Measurements from ENCODE around the gene SYTL5. TPM values are rescaled to one million over a fixed set of nuclear protein-coding genes. Genes with fewer than 3 reads are reported as not detected.

SYTL5 gene
- not detected for total RNA-seq (ENCODE audit: unreplicated experiment)
- long read RNA-seq = 0 reads

DNA sequence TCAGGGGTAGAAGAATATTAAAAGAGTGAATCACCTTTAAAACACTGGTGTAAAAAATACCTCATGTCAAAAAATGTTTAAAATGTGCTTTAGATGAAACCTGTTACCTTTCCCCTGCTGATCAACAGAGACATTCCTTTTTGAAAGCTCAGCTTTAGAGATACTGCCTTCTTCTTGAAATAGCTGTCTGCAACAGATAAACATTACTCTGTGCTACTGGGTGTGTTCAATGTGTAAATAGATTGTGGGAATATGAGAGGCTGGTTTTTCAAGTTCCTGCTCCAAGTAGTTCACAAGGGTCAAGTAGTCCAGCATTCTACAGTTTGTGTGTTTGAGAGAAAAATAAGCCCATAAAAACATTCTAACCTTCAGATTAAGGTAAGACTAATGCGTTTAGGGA, at the start of gene SYTL5:
TSS of gene SYTL5 (plus strand) at position 263 of the 400 bp plus-strand sequence. CDS start 27,337 bp downstream, outside the sequence.
- H3K27me3 Mint-ChIP-seq (ENCODE audit: unreplicated experiment) = no peaks in the 10 kb centered on the region
- peaks cover 1% of the 10 kb centered on the region for H3K9me3 Mint-ChIP-seq (ENCODE audit: unreplicated experiment)
- no peak within 1 kb of the TSS for H3K4me3 Mint-ChIP-seq (ENCODE audit: unreplicated experiment)
- H3K27ac Mint-ChIP-seq (ENCODE audit: unreplicated experiment) = no peak within 1 kb of the TSS
- TF ChIP-seq, protein P1, sequence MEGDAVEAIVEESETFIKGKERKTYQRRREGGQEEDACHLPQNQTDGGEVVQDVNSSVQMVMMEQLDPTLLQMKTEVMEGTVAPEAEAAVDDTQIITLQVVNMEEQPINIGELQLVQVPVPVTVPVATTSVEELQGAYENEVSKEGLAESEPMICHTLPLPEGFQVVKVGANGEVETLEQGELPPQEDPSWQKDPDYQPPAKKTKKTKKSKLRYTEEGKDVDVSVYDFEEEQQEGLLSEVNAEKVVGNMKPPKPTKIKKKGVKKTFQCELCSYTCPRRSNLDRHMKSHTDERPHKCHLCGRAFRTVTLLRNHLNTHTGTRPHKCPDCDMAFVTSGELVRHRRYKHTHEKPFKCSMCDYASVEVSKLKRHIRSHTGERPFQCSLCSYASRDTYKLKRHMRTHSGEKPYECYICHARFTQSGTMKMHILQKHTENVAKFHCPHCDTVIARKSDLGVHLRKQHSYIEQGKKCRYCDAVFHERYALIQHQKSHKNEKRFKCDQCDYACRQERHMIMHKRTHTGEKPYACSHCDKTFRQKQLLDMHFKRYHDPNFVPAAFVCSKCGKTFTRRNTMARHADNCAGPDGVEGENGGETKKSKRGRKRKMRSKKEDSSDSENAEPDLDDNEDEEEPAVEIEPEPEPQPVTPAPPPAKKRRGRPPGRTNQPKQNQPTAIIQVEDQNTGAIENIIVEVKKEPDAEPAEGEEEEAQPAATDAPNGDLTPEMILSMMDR (IDR thresholded peaks at IDR 0.05; ENCODE audit: partially characterized antibody, unreplicated experiment) = no peak
- H3K4me1 Mint-ChIP-seq (ENCODE audit: low read depth, unreplicated experiment) = no peaks in the 10 kb centered on the region
- no peaks in the 10 kb centered on the region for H3K36me3 Mint-ChIP-seq (ENCODE audit: unreplicated experiment)
- no peak for DNase-seq

DNA sequence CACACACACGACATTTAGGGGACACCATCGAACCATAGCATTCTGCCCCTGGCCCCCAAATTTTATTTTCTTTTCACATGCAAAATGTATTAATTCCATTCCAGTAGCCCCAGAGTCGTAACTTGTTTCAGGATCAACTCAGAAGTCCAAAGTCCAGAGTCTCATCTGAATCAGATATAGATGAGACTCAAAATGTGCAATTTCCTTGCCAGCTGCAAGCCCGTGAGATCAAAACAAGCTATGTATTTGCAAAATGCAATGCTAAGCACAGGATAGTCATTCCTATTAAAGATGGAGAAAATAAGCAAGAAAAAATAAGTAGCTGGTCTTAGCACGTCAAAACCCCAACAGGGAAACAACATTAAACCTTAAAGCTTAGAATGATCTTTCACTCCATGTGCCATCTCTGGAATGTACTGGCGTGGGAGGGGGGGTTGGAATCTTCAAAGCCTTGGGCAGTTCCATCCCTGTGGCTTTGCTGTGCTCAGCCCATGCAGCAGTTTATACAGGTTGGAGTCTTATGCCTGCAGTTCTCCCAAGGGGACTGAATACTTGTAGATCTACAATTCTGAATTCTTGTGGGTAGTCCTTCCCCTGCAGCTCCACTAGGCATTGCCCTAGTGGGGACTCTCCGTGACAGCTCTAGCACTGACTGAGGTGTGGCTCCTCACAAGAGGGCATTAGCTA, 47.7 kb upstream of the SYTL5 start:
- no peak for DNase-seq
- H3K36me3 Mint-ChIP-seq (ENCODE audit: unreplicated experiment) = no peaks in the 10 kb centered on the region
- H3K4me1 Mint-ChIP-seq (ENCODE audit: low read depth, unreplicated experiment) = no peaks in the 10 kb centered on the region
- no peak overlapping the region for H3K4me3 Mint-ChIP-seq (ENCODE audit: unreplicated experiment)
- no peak overlapping the region for H3K27ac Mint-ChIP-seq (ENCODE audit: unreplicated experiment)
- no peaks in the 10 kb centered on the region for H3K9me3 Mint-ChIP-seq (ENCODE audit: unreplicated experiment)
- H3K27me3 Mint-ChIP-seq (ENCODE audit: unreplicated experiment) = peaks cover 3% of the 10 kb centered on the region
- TF ChIP-seq, protein P1 (IDR thresholded peaks at IDR 0.05; ENCODE audit: partially characterized antibody, unreplicated experiment) = no peak

DNA sequence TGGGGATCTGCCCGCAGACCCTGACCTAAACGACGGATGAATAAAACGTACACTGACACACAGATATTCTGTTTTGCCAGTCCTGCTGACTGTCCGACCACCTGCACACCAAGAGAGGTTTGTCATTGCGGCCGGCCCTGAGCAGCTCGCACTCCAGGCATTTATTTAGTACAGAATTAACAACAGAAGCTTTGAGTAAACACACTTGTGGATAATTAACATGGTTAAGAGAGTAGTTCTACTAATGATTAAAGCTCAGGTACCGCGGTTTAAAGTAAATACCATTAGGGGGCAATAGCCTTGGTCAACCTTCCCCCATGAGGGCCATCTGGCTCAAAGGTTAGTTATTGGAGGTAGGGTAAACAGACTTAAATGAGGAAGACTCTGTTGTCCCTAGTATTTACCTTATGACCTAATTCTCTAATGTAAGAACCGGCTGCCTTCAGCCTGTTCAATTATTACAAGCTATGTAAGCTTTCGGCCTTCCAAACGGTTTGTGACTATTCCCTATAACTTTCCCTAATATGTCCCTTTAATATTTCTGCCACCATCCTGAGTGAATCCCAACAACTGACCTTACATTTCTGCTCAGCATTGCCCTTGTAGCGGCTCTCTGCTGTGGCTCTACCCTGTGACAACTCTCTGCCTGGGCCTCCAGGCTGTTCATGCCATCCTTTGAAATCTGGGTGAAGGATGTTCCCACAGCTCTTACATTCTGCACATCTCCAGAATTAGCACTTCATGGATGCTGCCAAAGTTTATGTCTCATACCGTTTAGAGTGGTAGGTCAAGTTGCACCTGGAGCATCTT, 46.9 kb upstream of the SYTL5 start:
- Mint-ChIP-seq H3K36me3 (ENCODE audit: unreplicated experiment) (no peaks in the 10 kb centered on the region), H3K4me3 (ENCODE audit: unreplicated experiment) (no peak overlapping the region), H3K27me3 (ENCODE audit: unreplicated experiment) (peaks cover 3% of the 10 kb centered on the region), H3K9me3 (ENCODE audit: unreplicated experiment) (no peaks in the 10 kb centered on the region), H3K27ac (ENCODE audit: unreplicated experiment) (no peak overlapping the region), H3K4me1 (ENCODE audit: low read depth, unreplicated experiment) (no peaks in the 10 kb centered on the region)
- TF ChIP-seq, protein P1 (IDR thresholded peaks at IDR 0.05; ENCODE audit: partially characterized antibody, unreplicated experiment) = no peak
- DNase-seq = no peak

DNA sequence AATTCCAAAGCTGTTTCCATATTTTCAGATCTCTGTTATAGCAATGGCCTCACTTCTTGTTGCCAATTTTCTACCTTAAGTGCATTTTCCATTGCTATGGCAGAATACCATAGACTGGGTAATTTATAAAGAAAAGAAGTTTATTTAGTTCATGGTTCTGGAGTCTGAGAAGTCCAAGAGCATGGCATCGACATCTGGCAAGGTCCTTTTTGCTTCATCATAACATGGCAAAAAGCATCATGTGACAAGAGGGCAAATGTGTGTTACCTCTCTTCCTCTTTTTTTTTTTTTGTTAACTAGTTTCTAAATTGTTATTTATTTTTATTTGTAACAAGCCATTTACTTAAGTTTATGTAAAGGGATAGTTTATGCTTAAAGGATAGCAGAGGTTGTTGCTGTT, 45.2 kb upstream of the SYTL5 start:
- H3K4me1 Mint-ChIP-seq (ENCODE audit: low read depth, unreplicated experiment) = no peaks in the 10 kb centered on the region
- H3K27me3 Mint-ChIP-seq (ENCODE audit: unreplicated experiment) = peaks cover 3% of the 10 kb centered on the region
- DNase-seq = no peak
- no peak overlapping the region for H3K4me3 Mint-ChIP-seq (ENCODE audit: unreplicated experiment)
- no peak overlapping the region for H3K27ac Mint-ChIP-seq (ENCODE audit: unreplicated experiment)
- H3K9me3 Mint-ChIP-seq (ENCODE audit: unreplicated experiment) = no peaks in the 10 kb centered on the region
- TF ChIP-seq, protein P1 (IDR thresholded peaks at IDR 0.05; ENCODE audit: partially characterized antibody, unreplicated experiment) = no peak
- no peaks in the 10 kb centered on the region for H3K36me3 Mint-ChIP-seq (ENCODE audit: unreplicated experiment)

DNA sequence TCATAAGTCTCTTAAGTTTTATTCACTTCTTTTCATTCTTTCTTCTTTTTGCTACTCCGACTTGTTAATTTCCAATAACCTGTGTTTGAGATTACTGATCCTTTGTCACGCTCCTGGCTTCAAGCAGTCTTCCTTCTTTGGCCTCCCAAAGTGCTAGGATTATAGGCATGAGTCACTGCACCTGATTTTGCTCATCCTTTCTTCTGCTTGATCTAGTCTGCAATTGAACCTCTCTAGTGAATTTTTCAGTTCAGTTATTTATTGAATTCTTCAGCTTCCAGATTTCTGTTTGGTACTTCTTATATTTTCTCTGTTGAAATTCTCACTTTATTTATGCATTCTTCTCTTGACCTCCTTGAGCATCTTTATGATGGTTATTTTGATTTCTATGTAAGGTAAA, 38.6 kb upstream of the SYTL5 start:
- H3K4me1 Mint-ChIP-seq (ENCODE audit: low read depth, unreplicated experiment) = no peaks in the 10 kb centered on the region
- H3K9me3 Mint-ChIP-seq (ENCODE audit: unreplicated experiment) = no peaks in the 10 kb centered on the region
- no peak overlapping the region for H3K4me3 Mint-ChIP-seq (ENCODE audit: unreplicated experiment)

More for the DNA sequence above, 38.6 kb upstream of the SYTL5 start:
- H3K27ac Mint-ChIP-seq (ENCODE audit: unreplicated experiment) = no peak overlapping the region
- no peak for DNase-seq
- no peaks in the 10 kb centered on the region for H3K36me3 Mint-ChIP-seq (ENCODE audit: unreplicated experiment)
- TF ChIP-seq, protein P1 (IDR thresholded peaks at IDR 0.05; ENCODE audit: partially characterized antibody, unreplicated experiment) = no peak
- H3K27me3 Mint-ChIP-seq (ENCODE audit: unreplicated experiment) = no peaks in the 10 kb centered on the region

Data from glutamatergic neuron (in vitro differentiated cells).